Transverse colon (tissue), 4 donors: ENCODE measurements around the gene IMMT. TPM values are rescaled to one million over a fixed set of nuclear protein-coding genes. Genes with fewer than 3 reads are reported as not detected.

ENCODE experiments used
- DNase-seq: peaks from one replicate; pipeline ENCODE4 v3.0.0-alpha.2; 2019
- H3K27ac ChIP-seq, 4 donors: fragments of 200-600 bp; sonication (generic); 2 replicates each; pipeline ENCODE4 v1.5.1; 2016 to 2018; ENCODE audit warnings: inconsistent platforms in 4 of 4
- H3K27me3 ChIP-seq: fragments of 200-600 bp; sonication (generic); 2 replicates; pipeline ENCODE4 v1.5.1; 2017; ENCODE audit warnings: inconsistent platforms
- H3K36me3 ChIP-seq, 4 donors: fragments of 200-600 bp; sonication (generic); 2 replicates each; pipeline ENCODE4 v1.5.1; 2017 to 2019; ENCODE audit warnings: inconsistent platforms in 4 of 4
- H3K4me1 ChIP-seq, 4 donors: fragments of 200-600 bp; sonication (generic); 2 replicates each; pipeline ENCODE4 v1.5.1; 2017 to 2020; ENCODE audit warnings: inconsistent platforms in 4 of 4
- H3K4me3 ChIP-seq, 4 donors: fragments of 200-600 bp; sonication (generic); 1 replicate in 1 of 4; 2 replicates in 3 of 4; pipeline versions ENCODE4 v1.5.1 to v1.6.1; 2017 to 2019; ENCODE audit warnings: inconsistent platforms in 4 of 4
- H3K9me3 ChIP-seq, 2 donors: fragments of 200-600 bp; sonication (generic); 2 replicates each; pipeline ENCODE4 v1.5.1; 2017 to 2019; ENCODE audit warnings: inconsistent platforms in 2 of 2
- EP300 ChIP-seq: sonication (generic); formaldehyde crosslinking; IDR thresholded peaks from one replicate; pipeline ENCODE4 v1.6.1; 2017; ENCODE audit warnings: antibody characterized with exemption, low read depth
- POLR2A ChIP-seq: fragments of 450-650 bp; IDR thresholded peaks from one replicate; pipeline ENCODE4 v1.6.1; 2016; ENCODE audit warnings: antibody characterized with exemption, mild to moderate bottlenecking, moderate library complexity
- POLR2AphosphoS5 ChIP-seq, 3 donors: sonication (generic); formaldehyde crosslinking; IDR thresholded peaks; one replicate each; pipeline ENCODE4 v1.6.1; 2016; ENCODE audit warnings: antibody characterized with exemption in 3 of 3
- WGBS, 2 donors: methylation state at CpG; one replicate each; pipeline ENCODE4 v1.1.5; 2018; ENCODE audit warnings: low coverage in 1 of 2; 5-methylcytosine and 5-hydroxymethylcytosine counted together
- in situ Hi-C, 4 donors: fragments of 200-750 bp; cut with MboI; loops; one replicate each; pipeline versions ENCODE4 v1.15.0 to v1.15.1; 2017; ENCODE audit warnings: low sequenced_read_pairs in 3 of 4, low pct_ligation_motif_present in 1 of 4, low pct_unique_long_range_greater_than_20kb in 1 of 4
- intact Hi-C: fragments of 100-400 bp; cut with DNase I; formaldehyde crosslinking; loops from one replicate; pipeline ENCODE4 v1.15.1; 2023; ENCODE audit warnings: low total_unique reads
- total RNA-seq, 4 donors: library from RNA; depleted of rRNA; stranded (reverse); fragments of >200 nt; gene quantifications; one replicate each; pipeline ENCODE4 v1.1.0, GENCODE V29; 2016
- TF ChIP-seq, protein P1 (sequence below), 5 experiments: fragments of 200-600 bp in 3 of 5; fragments of 450-650 bp in 2 of 5; sonication (generic) in 3 of 5; IDR thresholded peaks; 1 replicate in 2 of 5; 2 replicates in 3 of 5; pipeline ENCODE4 v1.5.1; 2016 to 2017; ENCODE audit warnings: antibody characterized with exemption in 5 of 5, inconsistent platforms in 3 of 5, mild to moderate bottlenecking in 2 of 5, moderate library complexity in 1 of 5

IMMT gene
- total RNA-seq, 4 donors from 2014 or later: 44.4 to 149 (median 85.8) TPM

DNA sequence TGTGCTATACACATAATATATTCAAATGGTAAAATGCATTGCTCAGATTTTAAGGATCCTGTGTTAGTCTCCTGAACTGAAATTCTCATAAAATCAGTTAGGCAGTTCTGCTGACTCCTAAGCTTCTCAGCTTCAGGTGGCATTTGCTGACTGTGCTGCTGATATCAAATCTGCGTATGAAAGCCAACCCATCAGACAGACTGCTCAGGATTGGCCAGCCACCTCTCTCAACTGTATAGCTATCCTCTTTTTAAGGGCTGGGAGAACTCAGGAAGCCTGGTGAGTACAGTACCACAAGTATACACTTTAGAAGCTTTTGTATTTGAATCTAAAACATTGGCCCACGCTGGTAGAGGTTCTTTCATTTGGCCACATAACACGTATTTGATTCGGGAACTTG lies 60.6 kb downstream of the IMMT start:
- no peaks in the 10 kb centered on the region for H3K4me1 ChIP-seq
- in situ Hi-C loops: no loop called here
- peaks cover 0 to 91% (median 41%) of the 10 kb centered on the region in 4 donors for H3K36me3 ChIP-seq
- no peaks in the 10 kb centered on the region for H3K27me3 ChIP-seq
- TF ChIP-seq EP300 (no peak), POLR2AphosphoS5 (IDR thresholded peaks at IDR 0.05) (no peak), POLR2A (no peak)
- TF ChIP-seq, protein P1, sequence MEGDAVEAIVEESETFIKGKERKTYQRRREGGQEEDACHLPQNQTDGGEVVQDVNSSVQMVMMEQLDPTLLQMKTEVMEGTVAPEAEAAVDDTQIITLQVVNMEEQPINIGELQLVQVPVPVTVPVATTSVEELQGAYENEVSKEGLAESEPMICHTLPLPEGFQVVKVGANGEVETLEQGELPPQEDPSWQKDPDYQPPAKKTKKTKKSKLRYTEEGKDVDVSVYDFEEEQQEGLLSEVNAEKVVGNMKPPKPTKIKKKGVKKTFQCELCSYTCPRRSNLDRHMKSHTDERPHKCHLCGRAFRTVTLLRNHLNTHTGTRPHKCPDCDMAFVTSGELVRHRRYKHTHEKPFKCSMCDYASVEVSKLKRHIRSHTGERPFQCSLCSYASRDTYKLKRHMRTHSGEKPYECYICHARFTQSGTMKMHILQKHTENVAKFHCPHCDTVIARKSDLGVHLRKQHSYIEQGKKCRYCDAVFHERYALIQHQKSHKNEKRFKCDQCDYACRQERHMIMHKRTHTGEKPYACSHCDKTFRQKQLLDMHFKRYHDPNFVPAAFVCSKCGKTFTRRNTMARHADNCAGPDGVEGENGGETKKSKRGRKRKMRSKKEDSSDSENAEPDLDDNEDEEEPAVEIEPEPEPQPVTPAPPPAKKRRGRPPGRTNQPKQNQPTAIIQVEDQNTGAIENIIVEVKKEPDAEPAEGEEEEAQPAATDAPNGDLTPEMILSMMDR (IDR thresholded peaks at IDR 0.05): no peak
- no peak overlapping the region for H3K4me3 ChIP-seq
- intact Hi-C loops: no loop called here
- no peaks in the 10 kb centered on the region for H3K9me3 ChIP-seq
- WGBS, 2 donors: 95 to 98% methylated on average over 3 to 4 of the region's 4 CpGs
- DNase-seq: no peak
- H3K27ac ChIP-seq: no peak overlapping the region

DNA sequence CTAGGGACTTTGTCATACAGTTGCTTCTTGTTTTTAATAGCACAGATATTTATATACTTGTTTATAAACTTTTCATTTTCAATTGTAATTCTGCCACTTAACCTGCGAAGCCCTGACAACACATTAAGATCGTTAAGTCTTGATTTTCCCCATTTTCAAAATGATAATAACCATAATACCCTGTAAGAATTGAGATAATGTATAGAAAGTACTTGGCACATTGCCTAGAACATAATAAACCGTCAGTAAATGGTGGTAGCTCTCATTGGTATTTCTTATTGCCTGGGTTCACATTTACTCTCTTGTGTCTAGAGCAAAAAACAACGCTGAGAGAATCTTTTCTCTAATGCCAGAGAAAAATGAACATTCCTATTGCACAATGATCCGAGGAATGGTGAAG lies 70.6 kb downstream of the IMMT start:
- no peaks in the 10 kb centered on the region for H3K4me1 ChIP-seq
- no peaks in the 10 kb centered on the region for H3K27me3 ChIP-seq
- H3K36me3 ChIP-seq: peaks cover 0 to 92% (median 43%) of the 10 kb centered on the region in 4 donors
- in situ Hi-C loops: no loop called here
- WGBS, 2 donors: 58 to 64% methylated on average over 5 of the region's 5 CpGs
- intact Hi-C loops: no loop called here
- no peak for DNase-seq
- no peak overlapping the region for H3K27ac ChIP-seq
- H3K9me3 ChIP-seq: no peaks in the 10 kb centered on the region
- H3K4me3 ChIP-seq: no peak overlapping the region
- TF ChIP-seq EP300 (no peak), POLR2AphosphoS5 (IDR thresholded peaks at IDR 0.05) (no peak), POLR2A (no peak)
- TF ChIP-seq, protein P1 (IDR thresholded peaks at IDR 0.05): no peak

GRCh38 chr2:86123328-86123925 lies 71.8 kb downstream of the IMMT start:
- Histone ChIP-seq H3K4me1 (no peaks in the 10 kb centered on the region), H3K27me3 (no peaks in the 10 kb centered on the region), H3K4me3 (no peak overlapping the region), H3K27ac (no peak overlapping the region), H3K9me3 (no peaks in the 10 kb centered on the region), H3K36me3 (peaks cover 3 to 89% (median 45%) of the 10 kb centered on the region in 4 donors)
- in situ Hi-C loops: no loop called here
- TF ChIP-seq POLR2AphosphoS5 (IDR thresholded peaks at IDR 0.05) (no peak), POLR2A (no peak), EP300 (no peak)
- TF ChIP-seq, protein P1 (IDR thresholded peaks at IDR 0.05): no peak
- no peak for DNase-seq
- 75 to 84% methylated on average over 5 of the region's 5 CpGs for WGBS, 2 donors
- intact Hi-C loops: no loop called here

GRCh38 chr2:86118130-86118529 lies 77.1 kb downstream of the IMMT start:
- in situ Hi-C loops: no loop called here
- H3K27me3 ChIP-seq: no peaks in the 10 kb centered on the region
- no peak for TF ChIP-seq POLR2AphosphoS5 (IDR thresholded peaks at IDR 0.05)
- TF ChIP-seq, protein P1 (IDR thresholded peaks at IDR 0.05): no peak
- TF ChIP-seq POLR2A: no peak
- no peak for TF ChIP-seq EP300
- no peaks in the 10 kb centered on the region for H3K4me1 ChIP-seq
- no peak for DNase-seq
- H3K27ac ChIP-seq: no peak overlapping the region
- intact Hi-C loops: no loop called here
- H3K9me3 ChIP-seq: no peaks in the 10 kb centered on the region
- 91 to 100% methylated on average over 2 of the region's 2 CpGs for WGBS, 2 donors
- no peak overlapping the region for H3K4me3 ChIP-seq
- peaks cover 3 to 81% (median 39%) of the 10 kb centered on the region in 4 donors for H3K36me3 ChIP-seq
